Stomach (tissue), 9 donors: ENCODE results near the gene C9orf78. TPM values are rescaled to one million over a fixed set of nuclear protein-coding genes. Genes with fewer than 3 reads are reported as not detected.
A peak's percentile ranks its signal among the peaks of the same experiment; 100 is the strongest.

ENCODE experiments used
- DNase-seq, 2 donors: peaks; one replicate each; pipeline versions ENCODE4 v3.0.0 to v3.0.0-alpha.2; 2013 to 2019
- H3K27ac ChIP-seq, 5 donors: fragments of 200-600 bp in 4 of 5; sonication (generic) in 4 of 5; one replicate each; pipeline ENCODE4 v1.5.1; 2013 to 2019; ENCODE audit warnings: mild to moderate bottlenecking in 1 of 5, moderate library complexity in 1 of 5
- H3K27me3 ChIP-seq, 3 donors: fragments of 200-600 bp; sonication (generic); one replicate each; pipeline ENCODE4 v1.5.1; 2017 to 2019; ENCODE audit warnings: mixed run types in 1 of 3
- H3K36me3 ChIP-seq, 4 donors: fragments of 200-600 bp; sonication (generic); 1 replicate in 3 of 4; 2 replicates in 1 of 4; pipeline ENCODE4 v1.5.1; 2016 to 2019
- H3K4me1 ChIP-seq, 4 donors: fragments of 200-600 bp; sonication (generic); one replicate each; pipeline ENCODE4 v1.5.1; 2016 to 2019
- H3K4me3 ChIP-seq, 4 donors: fragments of 200-600 bp; sonication (generic) in 3 of 4; one replicate each; pipeline ENCODE4 v1.5.1; 2016 to 2019; ENCODE audit warnings: mild to moderate bottlenecking in 1 of 4
- H3K9me3 ChIP-seq, 4 donors: fragments of 200-600 bp; sonication (generic); one replicate each; pipeline ENCODE4 v1.5.1; 2016 to 2019
- CTCF ChIP-seq, 7 experiments: fragments of 450-650 bp in 4 of 7; fragments of 200-600 bp in 3 of 7; sonication (generic) in 3 of 7; IDR thresholded peaks; one replicate each; pipeline ENCODE4 v1.5.1; 2016 to 2019; ENCODE audit warnings: antibody characterized with exemption in 7 of 7, control low read depth in 2 of 7, mild to moderate bottlenecking in 1 of 7
- EP300 ChIP-seq: sonication (generic); formaldehyde crosslinking; IDR thresholded peaks from one replicate; pipeline ENCODE4 v1.6.1; 2017; ENCODE audit warnings: antibody characterized with exemption
- POLR2A ChIP-seq, 4 donors: fragments of 450-650 bp; IDR thresholded peaks; one replicate each; pipeline ENCODE4 v1.6.1; 2016; ENCODE audit warnings: antibody characterized with exemption in 4 of 4, control low read depth in 2 of 4, mild to moderate bottlenecking in 1 of 4, moderate library complexity in 1 of 4
- POLR2AphosphoS5 ChIP-seq, 3 donors: sonication (generic); formaldehyde crosslinking; IDR thresholded peaks; one replicate each; pipeline ENCODE4 v1.6.1; 2016; ENCODE audit warnings: antibody characterized with exemption in 3 of 3
- WGBS, 5 donors: extraction: QIAGEN DNeasy Blood & Tissue Kit in 3 of 5; methylation state at CpG; one replicate each; pipeline versions ENCODE4 v1.1.5 to v1.1.7; 2013 to 2018; 5-methylcytosine and 5-hydroxymethylcytosine counted together
- intact Hi-C: fragments of 100-400 bp; cut with DNase I; formaldehyde crosslinking; loops from one replicate; pipeline ENCODE4 v1.15.1; 2023; ENCODE audit warnings: low total_unique reads
- polyA plus RNA-seq, 3 donors: library from polyadenylated mRNA; stranded (reverse); fragments of 200-250 nt; gene quantifications; one replicate each; pipeline ENCODE4 v1.2.3, GENCODE V29; 2013
- total RNA-seq, 5 donors: library from RNA; depleted of rRNA; stranded (reverse); fragments of >200 nt; gene quantifications; one replicate each; pipeline versions ENCODE4 v1.1.0 to v1.2.3, GENCODE V29; 2014 to 2016
- donor health status: healthy with polysubstance abuse.
- donor health status: Bipolar disorder and iron deficiency.
- donor health status: healthy.

The C9orf78 gene
- total and polyA plus RNA-seq, 8 donors, result 18.7 to 67.5 (median 43.8) TPM

GRCh38 chr9:129809346-129809745 lies 25.7 kb downstream of the C9orf78 start:
- no peak overlapping the region for H3K27ac ChIP-seq

GRCh38 chr9:129806061-129806460 lies 29.0 kb downstream of the C9orf78 start:
- intact Hi-C loops, result no loop called here

More at GRCh38 chr9:129809346-129809745, 25.7 kb downstream of the C9orf78 start:
- H3K36me3 ChIP-seq, result peaks cover 27 to 77% (median 74%) of the 10 kb centered on the region in 4 donors
- H3K4me1 ChIP-seq, result peaks cover under 1 to 51% (median 17%) of the 10 kb centered on the region in 4 donors
- intact Hi-C loops, result no loop called here
- no peaks in the 10 kb centered on the region for H3K9me3 ChIP-seq
- WGBS, 5 donors, result 84 to 94% (median 85%) methylated on average over 11 of the region's 11 CpGs
- no peaks in the 10 kb centered on the region for H3K27me3 ChIP-seq
- DNase-seq, result no peak
- no peak overlapping the region for H3K4me3 ChIP-seq
- TF ChIP-seq CTCF (IDR thresholded peaks at IDR 0.05), result no peak
- no peak for TF ChIP-seq POLR2A (IDR thresholded peaks at IDR 0.05)
- TF ChIP-seq EP300, result no peak

GRCh38 chr9:129803676-129804060 lies 31.4 kb downstream of the C9orf78 start:
- H3K9me3 ChIP-seq, result no peaks in the 10 kb centered on the region
- intact Hi-C loops, result no loop called here
- peak overlapping the region; percentile 83 to 99 (median 92) for H3K4me3 ChIP-seq
- DNase-seq, result no peak
- no peaks in the 10 kb centered on the region for H3K27me3 ChIP-seq
- 0 to 2% (median 1%) methylated on average over 14 of the region's 14 CpGs for WGBS, 5 donors
- peak overlapping the region; percentile 90 to 95 (median 91) for H3K27ac ChIP-seq
- peaks cover 9 to 25% (median 22%) of the 10 kb centered on the region in 4 donors for H3K36me3 ChIP-seq
- H3K4me1 ChIP-seq, result peaks cover 9 to 40% (median 22%) of the 10 kb centered on the region in 4 donors
- no peak for TF ChIP-seq POLR2A (IDR thresholded peaks at IDR 0.05)
- TF ChIP-seq POLR2AphosphoS5 (IDR thresholded peaks at IDR 0.05), result no peak

More at GRCh38 chr9:129806061-129806460, 29.0 kb downstream of the C9orf78 start:
- no peaks in the 10 kb centered on the region for H3K9me3 ChIP-seq
- H3K36me3 ChIP-seq, result peaks cover 20 to 49% (median 45%) of the 10 kb centered on the region in 4 donors
- no peak overlapping the region for H3K4me3 ChIP-seq
- WGBS, 5 donors, result 25 to 45% (median 44%) methylated on average over 4 of the region's 4 CpGs
- no peaks in the 10 kb centered on the region for H3K27me3 ChIP-seq
- H3K27ac ChIP-seq, result peak overlapping the region in 4 of 5 donors; percentile 9 to 84 (median 46)
- TF ChIP-seq CTCF (IDR thresholded peaks at IDR 0.05), result no peak
- peak in 2 of 3 donors; percentile 12 to 33 for TF ChIP-seq POLR2AphosphoS5 (IDR thresholded peaks at IDR 0.05)
- no peak for TF ChIP-seq EP300
- peaks cover 9 to 48% (median 23%) of the 10 kb centered on the region in 4 donors for H3K4me1 ChIP-seq
- peak in 1 of 2 donors; percentile 54 for DNase-seq

- H3K36me3 ChIP-seq, result peaks cover 9 to 20% (median 18%) of the 10 kb centered on the region in 4 donors
- WGBS, 5 donors, result 0 to 1% (median 0%) methylated on average over 36 to 93 of the region's 93 CpGs
- H3K9me3 ChIP-seq, result no peaks in the 10 kb centered on the region
- peak; percentile 94 to 98 for DNase-seq
- H3K4me1 ChIP-seq, result peaks cover 9 to 40% (median 22%) of the 10 kb centered on the region in 4 donors
- no peaks in the 10 kb centered on the region for H3K27me3 ChIP-seq
- H3K4me3 ChIP-seq, result peak within 1 kb of the TSS; percentile 83 to 99 (median 92)
- H3K27ac ChIP-seq, result peak within 1 kb of the TSS; percentile 90 to 95 (median 91)
- intact Hi-C loops, result no loop called here
- TF ChIP-seq CTCF (IDR thresholded peaks at IDR 0.05) (no peak), POLR2A (IDR thresholded peaks at IDR 0.05) (peak in 1 of 4 donors; percentile 62), POLR2AphosphoS5 (IDR thresholded peaks at IDR 0.05) (peak; percentile 83 to 95 (median 91))
Observed at GRCh38 chr9:129802833-129803675, 32.0 kb downstream of the C9orf78 start, which contains the start of gene TOR1B. Gene TOR1B, plus strand, starts transcription at chr9:129803184. Its CDS starts 29 bp downstream, at chr9:129803213.
